Lower leg skin (tissue), 4 donors: ENCODE results near the gene GMEB2. TPM values are rescaled to one million over a fixed set of nuclear protein-coding genes. Genes with fewer than 3 reads are reported as not detected.
"Not testable (repeated sequence)": the region's sequence is repeated elsewhere in the genome, so short reads cannot be mapped to it uniquely, and the experiment has no call there.

Experiments used
- DNase-seq, 2 donors: peaks; one replicate each; pipeline ENCODE4 v3.0.0-alpha.2; 2019; ENCODE audit warnings: low spot score in 2 of 2
- H3K4me3 ChIP-seq: fragments of 200-600 bp; sonication (generic); 2 replicates; pipeline ENCODE4 v1.5.1; 2017; ENCODE audit warnings: mild to moderate bottlenecking, low read depth; ENCODE audit not compliant: poor library complexity, severe bottlenecking
- CTCF ChIP-seq, 3 donors: fragments of 450-650 bp; IDR thresholded peaks; one replicate each; pipeline ENCODE4 v1.5.1; 2016; ENCODE audit warnings: antibody characterized with exemption in 3 of 3, mild to moderate bottlenecking in 3 of 3, moderate library complexity in 2 of 3
- POLR2A ChIP-seq, 2 donors: fragments of 450-650 bp; IDR thresholded peaks; one replicate each; pipeline ENCODE4 v1.6.1; 2016 to 2017; ENCODE audit warnings: antibody characterized with exemption in 2 of 2, mild to moderate bottlenecking in 1 of 2, moderate library complexity in 1 of 2
- WGBS, 2 donors: methylation state at CpG; one replicate each; pipeline ENCODE4 v1.1.5; 2018; 5-methylcytosine and 5-hydroxymethylcytosine counted together
- intact Hi-C: fragments of 100-400 bp; cut with DNase I; formaldehyde crosslinking; loops from one replicate; pipeline ENCODE4 v1.15.0; 2023; ENCODE audit warnings: low total_unique reads
- total RNA-seq, 4 donors: library from RNA; depleted of rRNA; stranded (reverse); fragments of >200 nt; gene quantifications; one replicate each; pipeline ENCODE4 v1.1.0, GENCODE V29; 2016

The GMEB2 gene
- total RNA-seq, 4 donors from 2014 or later: 11.9 to 18.3 (median 13.7) TPM

GRCh38 chr20:63653974-63654668, 27.2 kb upstream of the GMEB2 start:
- no peak overlapping the region for H3K4me3 ChIP-seq
- intact Hi-C loops: no loop called here
- no peak for DNase-seq
- WGBS, 2 donors: 40 to 49% methylated on average over 14 to 15 of the region's 15 CpGs
- no peak for TF ChIP-seq CTCF (IDR thresholded peaks at IDR 0.05)
- no peak for TF ChIP-seq POLR2A (IDR thresholded peaks at IDR 0.05)

GRCh38 chr20:63653041-63653973, 26.4 kb upstream of the GMEB2 start, which contains the start of gene STMN3:
STMN3 (minus strand) TSS chr20:63653424; CDS start chr20:63653345, 79 bp downstream.
- H3K4me3 ChIP-seq: peak within 1 kb of the TSS; percentile 31
- peak; percentile 79 to 97 for DNase-seq
- intact Hi-C loops: no loop called here
- TF ChIP-seq CTCF (IDR thresholded peaks at IDR 0.05) (no peak), POLR2A (IDR thresholded peaks at IDR 0.05) (no peak)
- WGBS, 2 donors: 0 to 1% methylated on average over 32 to 58 of the region's 73 CpGs

GRCh38 chr20:63652192-63652980, 25.5 kb upstream of the GMEB2 start:
- intact Hi-C loops: no loop called here
- 0 to 1% methylated on average over 58 to 68 of the region's 91 CpGs for WGBS, 2 donors
- no peak for TF ChIP-seq CTCF (IDR thresholded peaks at IDR 0.05)
- no peak for TF ChIP-seq POLR2A (IDR thresholded peaks at IDR 0.05)

GRCh38 chr20:63651942-63652191, 25.0 kb upstream of the GMEB2 start:
- no peak for TF ChIP-seq CTCF (IDR thresholded peaks at IDR 0.05)
- TF ChIP-seq POLR2A (IDR thresholded peaks at IDR 0.05): no peak
- WGBS, 2 donors: 12 to 18% methylated on average over 8 to 11 of the region's 11 CpGs
- no peak for DNase-seq
- H3K4me3 ChIP-seq: no peak overlapping the region
- intact Hi-C loops: no loop called here

More at GRCh38 chr20:63652192-63652980, 25.5 kb upstream of the GMEB2 start:
- H3K4me3 ChIP-seq: peak overlapping the region; percentile 31
- no peak for DNase-seq

- DNase-seq, intact Hi-C loops, H3K4me3 ChIP-seq: not testable (repeated sequence)
- 92 to 96% methylated on average over 4 to 8 of the region's 25 CpGs for WGBS, 2 donors
These were observed 23.6 kb upstream of the GMEB2 start for GRCh38 chr20:63650486-63650885.
